Raji (cell line): ENCODE data around the gene RABEP2.

Experiments used
- POLR2A ChIP-seq: IDR thresholded peaks from 2 replicates; pipeline ENCODE4 v1.6.1; 2011; ENCODE audit warnings: low read depth, low read length, control low read depth; ENCODE audit not compliant: insufficient read depth

RABEP2 gene

DNA sequence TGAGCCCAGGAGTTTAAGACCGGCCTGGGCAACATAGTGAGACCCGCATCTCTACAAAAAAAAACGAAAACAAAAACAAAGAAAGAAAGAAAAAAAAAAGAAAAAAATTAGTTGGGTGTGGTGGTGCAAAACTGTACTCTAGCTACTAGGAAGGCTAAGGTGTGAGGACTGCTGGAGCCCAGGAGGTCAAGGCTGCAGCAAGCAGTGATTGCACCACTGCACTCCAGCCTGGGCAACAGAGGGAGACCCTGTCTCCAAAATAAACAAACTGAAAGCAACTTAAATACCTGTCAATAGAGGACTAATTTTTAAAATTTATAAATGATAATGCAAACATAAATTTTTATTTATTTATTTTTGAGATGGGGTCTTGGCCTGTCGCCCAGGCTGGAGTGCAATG, 29.4 kb downstream of the RABEP2 start:
- TF ChIP-seq POLR2A: no peak

DNA sequence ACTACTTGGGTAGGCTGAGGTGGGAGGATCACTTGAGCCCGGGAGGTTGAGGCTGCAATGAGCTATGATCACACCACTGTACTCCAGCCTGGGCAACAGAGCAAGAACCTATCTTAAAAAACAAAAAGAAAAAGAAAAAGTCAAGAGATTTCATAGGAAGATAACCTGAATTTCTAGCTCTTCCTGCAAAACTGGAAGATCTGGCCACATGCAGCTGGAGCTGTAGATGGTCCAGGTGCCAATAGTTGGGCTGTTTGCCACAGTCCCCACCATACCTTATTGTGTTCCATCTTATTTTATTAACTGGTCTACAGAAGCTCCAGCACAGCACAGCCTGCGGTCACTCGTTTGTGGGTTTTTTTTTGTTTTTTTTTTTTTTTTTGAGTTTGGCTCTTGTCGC, 31.7 kb downstream of the RABEP2 start:
- TF ChIP-seq POLR2A: no peak

GRCh38 chr16:28891964-28892890, 32.8 kb downstream of the RABEP2 start:
- no peak for TF ChIP-seq POLR2A

- no peak for TF ChIP-seq POLR2A
These were observed 38.1 kb downstream of the RABEP2 start for GRCh38 chr16:28886945-28887344.

DNA sequence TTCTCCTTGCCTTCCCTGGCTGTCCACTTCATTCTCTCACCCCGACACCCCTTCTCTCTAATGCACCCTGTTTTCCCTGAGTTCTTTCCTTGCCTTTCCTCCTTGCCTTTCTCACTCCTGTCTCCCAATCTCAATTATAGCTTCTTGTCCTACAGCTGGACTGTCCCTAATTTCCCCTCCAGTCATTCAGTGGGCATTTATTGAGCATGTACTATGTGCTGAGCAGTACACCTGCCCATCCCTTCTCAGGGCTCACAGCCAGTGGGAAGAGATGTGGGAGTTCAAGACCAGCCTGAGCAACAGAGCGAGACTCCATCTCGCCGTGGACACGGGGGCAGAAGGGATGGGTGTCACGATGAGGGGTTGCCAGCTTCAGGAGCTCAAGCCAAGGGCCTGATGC, 41.0 kb downstream of the RABEP2 start:
- TF ChIP-seq POLR2A: no peak

- no peak for TF ChIP-seq POLR2A
These were observed 41.6 kb downstream of the RABEP2 start for GRCh38 chr16:28883221-28883996.

DNA sequence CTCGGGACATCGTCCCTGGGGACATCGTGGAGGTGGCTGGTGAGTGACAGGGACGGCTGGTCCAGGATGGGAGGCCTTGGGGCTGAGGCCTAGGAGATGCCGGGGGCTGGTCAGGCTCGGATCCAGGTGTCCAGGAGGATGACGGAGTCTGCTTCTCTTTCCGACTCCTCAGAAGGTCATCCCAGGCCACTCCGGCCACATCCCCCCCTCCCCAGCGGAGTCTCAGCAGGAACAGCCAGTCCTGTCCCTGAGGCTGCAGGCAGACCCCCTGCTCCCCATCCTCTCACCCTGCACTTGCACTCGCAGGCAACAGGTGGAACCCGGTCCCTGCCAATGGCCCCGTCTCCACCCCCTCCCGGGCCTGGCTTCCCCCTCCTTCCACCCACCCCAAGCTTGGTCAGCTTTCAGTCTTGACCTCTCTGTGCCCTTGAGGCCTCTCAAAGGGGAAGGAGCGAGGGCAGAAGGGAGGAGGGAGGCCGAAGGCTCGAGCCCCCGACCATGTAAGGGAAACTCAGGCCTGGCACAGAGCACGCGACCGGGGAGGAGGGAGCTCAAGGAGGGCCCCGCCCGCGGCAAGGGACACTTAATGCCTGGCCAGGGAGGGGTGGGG, 42.4 kb downstream of the RABEP2 start:
- TF ChIP-seq POLR2A: no peak

DNA sequence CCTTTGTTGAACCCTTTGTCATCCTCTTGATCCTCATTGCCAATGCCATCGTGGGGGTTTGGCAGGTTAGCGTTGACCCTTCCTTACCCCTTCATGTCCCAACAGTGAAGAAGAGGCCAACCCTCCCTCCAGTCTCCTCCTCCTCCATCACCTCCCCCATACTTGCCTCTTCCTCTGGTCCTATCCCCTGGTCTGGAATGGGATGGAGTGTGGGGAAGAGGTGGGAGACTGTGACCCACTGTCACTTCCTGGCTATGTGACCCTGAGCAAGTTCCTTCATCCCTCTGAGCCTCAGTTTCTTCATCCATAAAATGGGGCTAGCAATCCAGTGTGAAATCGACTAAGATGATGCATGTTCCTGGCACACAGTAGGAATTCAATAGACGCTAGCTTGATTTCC, 44.1 kb downstream of the RABEP2 start:
- 0 out of 2 replicates have a peak, but pooled peaks have one; percentile 14 for TF ChIP-seq POLR2A

- no peak for TF ChIP-seq POLR2A
These were observed 44.5 kb downstream of the RABEP2 start for GRCh38 chr16:28880589-28880915.

- TF ChIP-seq POLR2A: peak; percentile 91
These were observed 45.0 kb downstream of the RABEP2 start for GRCh38 chr16:28879841-28880588.

- no peak; the same call in 1 of the 2 replicates for TF ChIP-seq POLR2A
These were observed 45.7 kb downstream of the RABEP2 start for GRCh38 chr16:28879261-28879840.

- TF ChIP-seq POLR2A: no peak
These were observed 46.7 kb downstream of the RABEP2 start, which contains the start of gene ATP2A1 for GRCh38 chr16:28878083-28878926. TSS of gene ATP2A1 (plus strand) at chr16:28878488. CDS start at chr16:28878672, 184 bp downstream.

DNA sequence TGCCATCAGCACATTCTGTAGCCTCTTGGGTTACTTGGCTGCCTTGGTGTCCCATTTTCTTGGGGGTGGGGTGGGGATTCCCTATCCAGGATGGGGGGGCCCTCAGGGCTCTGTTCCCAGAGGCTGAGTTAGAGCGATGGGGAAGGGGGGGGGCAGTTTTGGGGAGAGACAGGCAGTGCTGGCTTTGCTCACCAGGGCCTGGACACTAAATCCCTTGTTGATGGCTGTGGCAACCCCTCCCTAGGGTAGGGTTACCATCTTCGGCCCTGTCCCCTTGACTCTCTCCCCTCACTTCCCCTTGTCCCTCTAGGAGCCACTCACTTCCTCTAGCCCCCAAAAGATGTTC, 47.4 kb downstream of the RABEP2 start:
- TF ChIP-seq POLR2A: 0 out of 2 replicates have a peak, but pooled peaks have one; percentile 12
